Activated CD8-positive, alpha-beta memory T cell treated with anti-CD3 and anti-CD28 coated beads, Interleukin-2, amount 50 U/mL, for 4 hours (primary cell): Measurements from ENCODE around the gene SF3B1.
"Not testable (repeated sequence)": the region's sequence is repeated elsewhere in the genome, so short reads cannot be mapped to it uniquely, and the experiment has no call there.

Source experiments
- DNase-seq: peaks from one replicate; pipeline ENCODE4 v3.0.0-alpha.2; 2020

SF3B1 gene, protein sequence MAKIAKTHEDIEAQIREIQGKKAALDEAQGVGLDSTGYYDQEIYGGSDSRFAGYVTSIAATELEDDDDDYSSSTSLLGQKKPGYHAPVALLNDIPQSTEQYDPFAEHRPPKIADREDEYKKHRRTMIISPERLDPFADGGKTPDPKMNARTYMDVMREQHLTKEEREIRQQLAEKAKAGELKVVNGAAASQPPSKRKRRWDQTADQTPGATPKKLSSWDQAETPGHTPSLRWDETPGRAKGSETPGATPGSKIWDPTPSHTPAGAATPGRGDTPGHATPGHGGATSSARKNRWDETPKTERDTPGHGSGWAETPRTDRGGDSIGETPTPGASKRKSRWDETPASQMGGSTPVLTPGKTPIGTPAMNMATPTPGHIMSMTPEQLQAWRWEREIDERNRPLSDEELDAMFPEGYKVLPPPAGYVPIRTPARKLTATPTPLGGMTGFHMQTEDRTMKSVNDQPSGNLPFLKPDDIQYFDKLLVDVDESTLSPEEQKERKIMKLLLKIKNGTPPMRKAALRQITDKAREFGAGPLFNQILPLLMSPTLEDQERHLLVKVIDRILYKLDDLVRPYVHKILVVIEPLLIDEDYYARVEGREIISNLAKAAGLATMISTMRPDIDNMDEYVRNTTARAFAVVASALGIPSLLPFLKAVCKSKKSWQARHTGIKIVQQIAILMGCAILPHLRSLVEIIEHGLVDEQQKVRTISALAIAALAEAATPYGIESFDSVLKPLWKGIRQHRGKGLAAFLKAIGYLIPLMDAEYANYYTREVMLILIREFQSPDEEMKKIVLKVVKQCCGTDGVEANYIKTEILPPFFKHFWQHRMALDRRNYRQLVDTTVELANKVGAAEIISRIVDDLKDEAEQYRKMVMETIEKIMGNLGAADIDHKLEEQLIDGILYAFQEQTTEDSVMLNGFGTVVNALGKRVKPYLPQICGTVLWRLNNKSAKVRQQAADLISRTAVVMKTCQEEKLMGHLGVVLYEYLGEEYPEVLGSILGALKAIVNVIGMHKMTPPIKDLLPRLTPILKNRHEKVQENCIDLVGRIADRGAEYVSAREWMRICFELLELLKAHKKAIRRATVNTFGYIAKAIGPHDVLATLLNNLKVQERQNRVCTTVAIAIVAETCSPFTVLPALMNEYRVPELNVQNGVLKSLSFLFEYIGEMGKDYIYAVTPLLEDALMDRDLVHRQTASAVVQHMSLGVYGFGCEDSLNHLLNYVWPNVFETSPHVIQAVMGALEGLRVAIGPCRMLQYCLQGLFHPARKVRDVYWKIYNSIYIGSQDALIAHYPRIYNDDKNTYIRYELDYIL

DNA sequence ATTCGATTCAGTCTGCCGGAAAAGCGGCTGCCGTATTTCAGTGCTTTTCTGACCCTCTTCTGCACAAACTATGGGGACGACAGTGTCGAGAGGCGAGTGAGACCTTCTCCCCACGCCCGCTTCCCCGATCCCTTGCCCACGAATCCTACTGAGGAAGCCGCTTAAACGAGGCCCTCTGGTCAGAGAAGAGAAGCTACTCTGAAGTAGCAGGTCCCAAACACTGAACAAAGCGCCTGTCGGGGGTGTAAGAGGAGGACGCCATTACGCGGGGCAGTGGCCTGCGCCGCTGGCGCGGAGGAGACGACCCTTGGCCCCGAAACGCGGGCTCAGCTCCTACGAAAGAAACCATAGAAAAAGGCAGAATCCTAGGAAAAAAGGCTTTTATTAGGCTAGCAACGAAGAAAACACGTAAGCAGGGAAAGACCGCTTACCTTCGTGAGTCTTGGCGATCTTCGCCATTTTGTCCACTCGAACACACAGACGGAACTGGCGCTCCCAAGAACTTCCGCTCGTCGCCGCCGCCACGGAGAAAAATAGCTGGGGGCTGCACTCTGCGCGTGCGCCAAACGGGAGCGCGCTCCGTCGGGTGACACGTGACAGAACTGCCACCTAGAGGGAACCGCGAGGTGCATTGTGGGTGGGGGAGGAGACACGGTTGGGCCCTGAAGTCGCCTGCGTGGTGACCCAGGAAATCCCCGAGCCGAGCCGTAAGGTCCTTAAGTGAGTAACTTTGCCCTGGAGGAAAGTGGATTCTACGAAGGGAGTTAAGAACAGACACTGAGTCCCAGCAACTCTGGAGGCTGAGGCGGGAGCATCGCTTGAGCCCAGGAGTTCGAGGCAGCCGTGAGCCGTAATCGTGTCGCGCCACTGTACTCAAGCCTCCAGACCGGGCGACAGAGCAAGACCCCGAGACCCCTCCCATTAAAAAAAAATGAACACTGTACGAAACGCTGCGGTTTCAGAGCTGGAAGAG, at the start of gene SF3B1:
Gene SF3B1 (minus strand): TSS at position 488 of the 973 bp plus-strand sequence. CDS start 29 bp downstream, at position 459.
- peak; percentile 99 for DNase-seq

DNA sequence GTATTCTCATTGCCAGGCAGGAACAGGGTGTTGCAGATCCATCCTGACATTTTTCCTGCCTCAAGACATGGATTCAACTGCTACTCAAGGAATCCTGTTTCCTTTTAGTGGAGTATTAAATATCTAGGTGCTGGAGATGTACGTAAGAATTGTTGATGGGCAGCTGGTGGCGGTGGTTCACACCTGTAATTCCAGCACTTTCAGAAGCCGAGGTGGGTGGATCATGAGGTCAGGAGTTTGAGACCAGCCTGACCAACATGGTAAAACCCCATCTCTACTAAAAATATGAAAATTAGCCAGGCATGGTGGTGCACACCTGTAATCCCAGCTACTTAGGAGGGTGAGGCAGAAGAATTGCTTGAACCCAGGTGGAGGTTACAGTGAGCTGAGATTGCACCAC, 49.4 kb upstream of the SF3B1 start:
- not testable (repeated sequence) for DNase-seq

DNA sequence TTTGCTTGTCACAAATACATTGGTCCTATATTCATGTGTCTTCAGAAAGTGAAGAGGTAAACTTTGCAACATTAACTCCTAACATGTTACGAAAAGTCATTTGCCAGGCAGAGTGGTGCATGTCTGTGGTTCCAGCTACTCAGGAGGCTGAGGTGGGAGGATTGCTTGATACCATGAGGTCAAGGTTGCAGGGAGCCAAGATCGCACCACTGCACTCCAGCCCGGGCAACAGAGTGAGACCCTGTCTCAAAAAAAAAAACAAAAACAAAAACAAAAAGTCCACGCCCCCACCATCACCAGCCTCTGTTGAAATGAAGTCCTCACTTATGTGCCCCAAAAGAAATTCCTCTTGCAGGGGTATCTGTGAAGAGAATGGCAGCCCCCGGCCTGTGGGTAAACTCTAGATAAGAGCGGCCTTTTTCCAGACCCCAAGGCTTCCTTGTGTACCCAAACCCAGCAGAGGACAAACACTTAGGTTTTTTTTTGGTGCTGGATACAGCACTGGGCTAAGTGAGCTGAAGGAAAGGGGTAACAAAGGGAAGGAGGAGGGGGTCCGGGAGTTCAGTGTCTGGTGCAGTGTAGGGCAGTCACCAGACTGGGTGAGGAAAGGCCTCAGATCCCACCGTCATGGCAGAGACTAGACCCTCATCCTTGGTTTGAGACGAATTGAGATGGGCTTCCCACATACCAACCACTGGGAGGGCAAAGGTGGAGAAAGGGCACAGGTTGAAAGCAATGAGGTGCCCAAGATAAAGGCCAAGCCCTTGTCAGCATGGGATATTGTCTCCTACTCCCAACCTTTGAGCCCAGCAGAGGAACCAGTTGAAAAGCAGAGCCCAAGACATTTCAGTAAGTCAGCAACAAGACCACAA, 45.6 kb upstream of the SF3B1 start:
- DNase-seq = no peak

DNA sequence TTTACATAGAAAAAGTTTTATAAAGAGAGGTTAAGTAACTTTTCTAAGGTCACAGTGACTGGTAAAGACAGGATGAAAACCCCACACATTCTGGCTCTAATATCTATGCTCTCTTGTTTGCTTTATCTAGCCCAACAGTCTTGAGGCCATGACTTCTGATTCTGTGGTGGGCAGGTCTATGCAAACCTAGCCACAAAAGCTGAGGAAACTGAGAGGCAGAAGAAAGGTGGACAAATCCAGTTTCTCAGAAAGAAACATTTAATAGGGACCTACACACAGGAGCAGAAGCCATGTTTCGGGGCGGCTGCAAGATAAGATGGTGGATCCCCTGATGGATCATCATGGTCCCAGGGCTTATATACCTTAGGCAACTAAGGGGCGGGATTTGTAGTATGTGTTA, 43.0 kb upstream of the SF3B1 start:
- DNase-seq = no peak

DNA sequence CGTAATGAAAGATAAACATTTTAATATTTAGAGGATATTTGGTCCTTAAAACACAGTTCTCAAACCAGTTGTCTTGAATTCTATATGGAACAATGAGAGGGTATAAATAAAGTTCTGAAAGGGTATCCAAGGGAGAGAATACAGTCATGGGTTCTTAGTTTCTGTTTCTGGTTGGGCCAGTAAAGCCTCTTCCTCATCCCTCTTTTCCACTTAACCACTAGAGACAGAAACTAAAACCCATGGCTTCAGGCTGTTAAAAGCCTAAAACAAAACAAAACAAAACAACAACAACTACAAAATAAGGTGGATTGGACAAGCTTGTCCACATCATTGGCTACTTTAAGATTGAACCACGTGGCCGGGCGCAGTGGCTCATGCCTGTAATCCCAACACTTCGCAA, 37.3 kb upstream of the SF3B1 start:
- DNase-seq = no peak

DNA sequence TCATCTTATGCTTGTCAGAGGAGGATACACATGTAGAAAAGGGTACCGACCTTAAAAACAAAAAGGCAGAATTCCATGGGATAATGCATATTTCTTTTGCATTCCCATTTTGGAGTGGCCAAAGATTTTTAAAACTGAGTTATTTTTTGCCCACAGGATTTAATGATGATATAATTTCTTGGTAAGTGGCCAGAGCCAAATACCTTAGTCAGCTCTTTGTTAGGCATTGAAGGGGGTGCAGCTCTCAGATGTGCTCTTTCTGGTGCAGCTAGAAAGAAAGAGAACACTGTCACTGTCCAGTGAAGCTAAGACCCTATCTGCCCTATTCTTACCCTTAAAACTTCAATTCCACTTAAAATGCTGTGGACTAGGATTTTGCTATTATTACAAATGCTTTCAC, 29.3 kb upstream of the SF3B1 start:
- DNase-seq = no peak

DNA sequence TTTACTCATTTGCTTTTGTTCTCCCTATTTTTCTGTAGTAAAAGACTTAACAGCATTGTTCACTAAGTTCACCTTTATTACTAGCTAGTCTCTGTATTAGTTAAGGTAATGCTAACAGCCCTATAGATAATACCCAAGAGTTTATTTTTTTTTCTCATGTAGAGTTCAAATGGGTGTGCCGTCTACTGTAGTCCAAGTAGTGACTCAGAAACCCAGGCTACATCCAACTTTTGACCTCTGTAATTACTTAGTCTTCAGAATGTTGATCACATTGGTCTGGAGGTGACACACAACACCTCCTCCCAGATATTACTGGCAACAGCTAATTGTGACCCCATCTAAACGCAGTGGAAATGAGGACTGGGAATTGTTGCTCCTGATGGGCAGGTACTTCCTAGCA, 26.2 kb upstream of the SF3B1 start:
- DNase-seq = no peak

DNA sequence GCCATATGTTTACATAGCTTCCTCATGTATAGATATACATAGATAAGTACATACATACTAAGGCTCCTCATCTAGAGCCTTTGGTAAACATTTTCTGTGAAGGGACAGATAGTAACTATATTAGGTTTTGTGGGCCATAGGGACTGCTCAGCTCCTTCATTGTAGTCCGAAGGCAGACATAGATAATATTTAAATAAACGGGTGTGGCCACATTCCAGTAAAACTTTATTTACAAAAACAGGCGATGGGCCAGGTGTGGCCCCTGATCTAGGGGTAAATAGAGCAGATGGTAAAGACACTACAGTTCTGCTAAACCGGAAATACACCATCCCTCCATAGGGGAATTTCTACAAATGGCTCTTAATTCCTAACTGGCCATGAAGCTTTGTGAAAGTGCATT, 25.8 kb upstream of the SF3B1 start:
- no peak for DNase-seq

DNA sequence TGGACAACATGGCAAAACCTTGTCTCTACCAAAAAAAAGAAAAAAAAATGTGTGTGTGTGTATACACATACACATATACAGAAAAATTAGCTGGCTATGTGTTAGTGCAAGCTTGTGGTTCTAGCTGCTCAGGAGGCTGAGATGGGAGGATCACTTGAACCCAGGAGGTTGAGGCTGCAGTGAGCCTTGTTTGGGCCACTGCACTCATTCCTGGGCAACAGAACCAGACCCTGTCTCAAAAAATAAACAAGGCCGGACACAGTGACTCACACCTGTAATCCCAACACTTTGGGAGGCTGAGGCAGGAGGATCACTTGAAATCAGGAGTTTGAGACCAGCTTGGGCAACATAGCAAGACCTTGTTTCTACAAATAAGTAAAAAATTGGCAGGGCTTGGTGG, 20.6 kb upstream of the SF3B1 start:
- no peak for DNase-seq

DNA sequence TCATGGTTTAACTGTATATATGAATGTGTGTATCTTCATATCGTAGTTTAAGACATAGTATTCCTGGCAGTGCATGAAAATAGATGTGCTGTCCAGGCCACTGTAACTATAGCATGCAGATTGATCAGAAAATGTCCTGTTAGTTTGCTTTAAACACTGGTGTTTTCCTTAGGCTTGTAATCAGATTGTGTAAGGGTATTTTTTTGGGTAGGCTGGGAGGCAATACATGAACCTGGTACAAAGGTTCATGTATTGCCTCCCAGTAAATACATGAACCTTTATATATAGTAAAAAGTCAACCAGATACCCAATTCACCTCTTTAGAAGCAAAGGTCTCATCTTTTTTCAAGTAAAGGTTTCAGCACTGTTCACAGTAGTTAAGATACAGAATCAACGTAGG, 20.1 kb upstream of the SF3B1 start:
- no peak for DNase-seq

DNA sequence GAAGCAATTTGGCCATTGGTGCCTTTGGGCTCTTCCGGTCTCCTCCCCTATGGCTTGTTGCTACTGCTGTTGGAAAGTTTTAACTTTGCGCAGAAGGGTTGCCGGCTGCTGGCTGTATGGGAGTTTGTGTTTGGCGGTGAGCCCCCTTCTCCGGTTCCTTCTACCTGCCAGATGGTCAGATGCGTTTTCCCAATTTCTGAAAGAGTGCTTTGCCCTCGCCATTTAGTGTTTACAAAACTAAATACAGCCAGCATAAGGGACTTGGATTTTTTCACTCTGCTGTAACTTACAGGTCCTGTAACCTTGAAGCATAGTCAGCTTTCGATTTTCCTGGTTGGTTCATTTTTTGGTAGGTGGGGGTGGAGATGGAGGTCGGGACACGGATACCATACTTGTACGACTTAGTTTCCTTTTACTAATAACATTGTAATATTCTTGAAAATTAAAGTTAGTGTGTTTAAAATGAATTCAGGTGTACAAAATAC, 19.1 kb upstream of the SF3B1 start:
- no peak for DNase-seq

DNA sequence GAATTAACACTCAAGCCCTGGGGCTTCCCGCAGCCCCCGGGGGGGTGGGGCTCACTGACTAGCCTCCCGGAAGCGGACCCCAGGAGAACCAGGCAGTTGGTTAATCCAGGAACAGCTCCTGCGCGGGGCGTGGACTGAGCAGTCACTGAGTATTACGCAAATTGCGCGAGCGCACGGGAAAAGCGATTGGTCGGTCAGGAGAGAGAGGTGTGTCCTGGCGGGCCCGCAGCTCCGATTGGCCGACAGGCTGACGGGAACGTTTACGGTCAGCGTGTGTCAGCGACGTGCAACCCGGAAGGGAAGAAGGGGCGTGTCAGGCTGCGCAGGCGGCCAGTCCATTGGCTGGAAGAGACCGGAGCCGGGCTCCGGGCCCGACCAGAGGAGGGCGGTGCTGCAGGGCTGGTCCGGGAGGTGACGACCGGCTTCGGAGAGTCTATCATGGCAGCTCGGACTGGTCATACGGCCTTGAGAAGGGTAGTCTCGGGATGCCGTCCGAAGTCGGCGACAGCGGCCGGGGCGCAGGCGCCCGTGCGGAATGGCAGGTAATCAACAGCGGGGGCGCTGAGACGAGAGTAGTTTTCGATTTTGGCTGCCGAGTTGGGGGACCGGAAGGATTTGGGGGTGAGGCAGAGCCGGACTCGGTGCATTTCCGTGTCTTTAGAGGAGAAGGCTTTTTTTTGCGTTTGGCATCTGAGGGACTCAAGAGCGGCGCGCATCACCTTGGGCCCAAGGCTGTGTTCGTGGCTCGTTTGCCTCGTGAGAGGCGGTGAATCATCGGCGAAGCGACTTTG, 18.5 kb upstream of the SF3B1 start, which contains the start of gene COQ10B:
Gene COQ10B (plus strand): TSS at position 430 of the 791 bp plus-strand sequence. CDS start 9 bp downstream, at position 439.
- peak; percentile 97 for DNase-seq

DNA sequence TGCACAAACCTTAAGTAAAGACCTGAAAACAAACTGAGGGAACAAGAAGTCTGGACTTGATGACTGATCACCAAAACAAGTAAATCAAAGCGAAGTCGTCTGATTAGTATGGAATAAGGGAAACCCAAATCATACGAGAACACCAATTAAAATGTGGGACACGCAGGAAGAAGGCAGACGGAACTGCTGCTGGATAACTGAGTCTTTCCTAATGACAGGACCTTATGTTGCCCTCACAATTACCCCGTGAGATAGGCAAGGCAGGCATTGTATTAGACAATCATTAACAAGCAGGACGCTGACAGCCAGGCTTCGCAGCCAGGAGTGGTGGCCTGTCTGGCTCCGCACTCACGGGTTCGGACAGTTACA, 17.9 kb upstream of the SF3B1 start:
- no peak for DNase-seq

DNA sequence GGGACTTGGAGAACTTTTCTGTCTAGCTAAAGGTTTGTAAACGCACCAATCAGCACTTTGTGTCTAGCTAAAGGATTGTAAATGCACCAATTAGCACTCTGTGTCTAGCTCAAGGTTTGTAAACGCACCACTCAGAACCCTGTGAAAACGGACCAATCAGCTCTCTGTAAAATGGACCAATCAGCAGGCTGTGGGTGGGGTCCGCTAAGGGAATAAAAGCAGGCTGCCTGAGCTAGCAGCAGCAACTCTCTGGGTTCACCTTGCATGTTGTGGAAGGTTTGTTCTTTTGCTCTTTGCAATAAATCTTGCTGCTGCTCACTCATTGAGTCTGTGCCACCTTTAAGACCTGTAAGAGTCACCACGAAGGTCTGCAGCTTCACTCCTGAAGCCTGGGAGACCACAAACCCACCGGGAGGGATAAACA, 16.1 kb upstream of the SF3B1 start:
- not testable (repeated sequence) for DNase-seq

DNA sequence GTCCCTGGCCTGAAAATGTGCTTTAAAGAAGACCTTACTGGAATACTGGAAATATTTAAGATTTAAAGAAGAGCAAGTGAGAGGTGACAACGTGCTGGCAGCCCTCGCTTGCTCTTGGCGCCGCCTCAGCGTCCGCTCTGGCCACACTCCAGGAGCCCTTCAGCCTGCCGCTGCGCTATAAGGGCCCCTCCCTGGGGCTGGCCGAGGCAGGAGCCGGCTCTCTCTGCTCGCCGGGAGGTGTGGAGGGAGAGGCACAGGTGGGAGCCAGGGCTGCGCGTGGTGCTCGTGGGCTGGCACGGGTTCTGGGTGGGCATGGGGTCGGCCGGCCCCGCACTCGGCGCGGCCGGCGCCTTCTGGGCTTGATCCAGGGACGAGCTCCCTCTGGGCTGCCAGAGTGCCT, 15.6 kb upstream of the SF3B1 start:
- no peak for DNase-seq

DNA sequence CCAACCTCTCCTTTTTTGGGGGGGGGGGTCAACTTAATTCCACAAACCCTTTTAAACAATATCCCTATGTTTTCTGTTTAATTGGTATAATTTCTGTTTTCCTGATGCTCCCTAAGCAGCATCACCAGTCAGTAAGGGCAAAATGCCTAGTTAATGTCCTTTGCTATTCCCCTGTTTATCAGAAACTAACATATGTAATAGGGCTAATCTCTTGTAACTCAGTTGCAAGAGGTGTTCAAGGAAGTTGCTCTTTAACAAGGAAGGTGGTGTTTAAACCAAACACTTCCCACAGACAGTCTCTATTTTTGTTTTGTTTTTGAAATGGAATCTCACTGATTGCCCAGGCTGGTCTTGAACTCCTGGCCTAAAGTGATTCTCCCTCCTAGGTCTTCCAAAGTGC, 12.0 kb upstream of the SF3B1 start:
- DNase-seq = no peak

DNA sequence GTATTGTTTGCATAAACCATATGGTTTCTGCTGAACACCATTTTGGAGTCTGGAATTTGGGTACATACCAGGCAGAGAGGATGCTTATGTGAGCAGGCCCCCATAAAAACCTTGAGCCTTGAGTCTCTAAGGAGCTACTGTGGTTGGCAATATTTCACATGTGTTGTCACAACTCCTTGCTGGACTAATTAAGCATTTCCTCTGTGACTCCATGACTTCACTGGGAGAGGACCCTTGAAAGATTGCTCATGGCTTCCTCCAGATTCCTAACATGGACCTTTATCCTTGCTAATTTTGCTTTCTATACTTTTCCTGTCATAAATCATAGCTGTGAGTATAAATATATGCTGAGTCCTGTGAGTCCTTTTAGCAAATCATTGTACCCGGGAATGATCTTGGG, 10.9 kb upstream of the SF3B1 start:
- no peak for DNase-seq

DNA sequence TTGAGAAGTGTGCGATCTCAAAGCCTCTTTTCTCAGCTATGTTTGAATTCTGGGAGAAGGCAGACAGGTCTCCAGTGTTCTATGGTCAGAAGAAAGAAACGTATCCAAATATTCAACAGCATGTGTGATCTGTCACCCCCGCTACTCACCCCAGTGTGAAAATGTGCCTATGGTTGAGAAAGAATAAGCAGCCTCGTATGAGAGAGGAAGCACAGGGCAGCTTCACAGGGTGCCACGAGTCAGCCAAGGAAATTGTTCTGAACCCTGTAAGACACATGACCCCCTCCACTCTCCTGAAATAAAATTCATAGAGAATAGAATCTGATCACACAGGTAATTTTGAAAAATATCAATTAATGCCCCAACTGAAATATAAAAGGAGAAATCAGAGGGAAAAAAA, 8.0 kb upstream of the SF3B1 start:
- DNase-seq = no peak

DNA sequence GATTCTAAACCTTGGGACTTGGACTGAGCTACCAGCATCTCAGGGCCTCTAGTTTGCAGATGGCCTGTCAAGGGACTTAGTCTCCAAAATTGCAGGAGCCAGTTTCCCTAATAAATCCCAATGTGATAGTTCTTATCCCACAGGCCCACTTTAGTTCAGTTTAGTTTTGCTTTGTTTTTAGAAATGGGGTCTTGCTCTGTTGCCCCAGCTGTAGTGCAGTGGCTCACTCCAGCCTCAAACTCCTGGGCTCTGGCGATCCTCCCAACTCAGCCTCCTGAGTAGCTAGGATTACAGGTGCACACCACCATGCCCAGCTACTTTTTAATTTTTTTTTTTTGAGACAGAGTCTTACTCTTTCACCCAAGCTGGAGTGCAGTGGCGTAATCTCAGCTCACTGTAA, 2.6 kb upstream of the SF3B1 start:
- DNase-seq = no peak
